ENCODE measurements around the gene CYP4F22.

Gene CYP4F22

DNA sequence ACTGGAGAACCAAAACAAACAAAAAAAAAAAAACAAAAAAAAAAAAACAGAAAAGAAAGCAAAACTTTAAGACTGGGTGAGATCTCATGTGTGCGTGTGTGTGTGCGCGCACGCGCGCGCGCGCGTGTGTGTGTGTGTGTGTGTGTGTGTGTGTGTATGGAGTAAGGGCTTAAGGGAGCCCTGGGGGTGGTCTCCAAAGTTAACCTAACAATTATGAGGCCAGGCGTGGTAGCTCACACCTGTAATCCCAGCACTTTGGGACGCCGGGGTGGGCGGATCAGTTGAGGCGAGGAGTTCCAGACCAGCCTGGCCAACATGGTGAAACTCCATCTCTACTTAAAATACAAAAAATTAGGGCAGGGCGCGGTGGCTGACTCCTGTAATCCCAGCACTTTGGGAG, 46.7 kb downstream of the CYP4F22 start:
- Histone ChIP-seq H3K27me3 (ENCODE audit: low read depth, low read length) (peaks cover 12% of the 10 kb centered on the region), H3K4me3 (ENCODE audit: low read length) (no peak overlapping the region), H3K36me3 (replicated peaks; ENCODE audit: low read depth, low read length) (no peaks in the 10 kb centered on the region), H3K4me2 (ENCODE audit: low read length) (no peak overlapping the region), H2AFZ (ENCODE audit: low read depth, low read length) (no peak overlapping the region), H3K79me2 (ENCODE audit: low read length) (no peaks in the 10 kb centered on the region), H3K9ac (ENCODE audit: low read length) (no peak overlapping the region), H3K4me1 (ENCODE audit: low read length) (peaks cover 12% of the 10 kb centered on the region), H3K9me3 (ENCODE audit: insufficient read depth, low read length) (no peaks in the 10 kb centered on the region), H4K20me1 (ENCODE audit: insufficient read depth, low read length) (no peaks in the 10 kb centered on the region), H3K27ac (ENCODE audit: low read length) (no peak overlapping the region)
- TF ChIP-seq, protein P1, sequence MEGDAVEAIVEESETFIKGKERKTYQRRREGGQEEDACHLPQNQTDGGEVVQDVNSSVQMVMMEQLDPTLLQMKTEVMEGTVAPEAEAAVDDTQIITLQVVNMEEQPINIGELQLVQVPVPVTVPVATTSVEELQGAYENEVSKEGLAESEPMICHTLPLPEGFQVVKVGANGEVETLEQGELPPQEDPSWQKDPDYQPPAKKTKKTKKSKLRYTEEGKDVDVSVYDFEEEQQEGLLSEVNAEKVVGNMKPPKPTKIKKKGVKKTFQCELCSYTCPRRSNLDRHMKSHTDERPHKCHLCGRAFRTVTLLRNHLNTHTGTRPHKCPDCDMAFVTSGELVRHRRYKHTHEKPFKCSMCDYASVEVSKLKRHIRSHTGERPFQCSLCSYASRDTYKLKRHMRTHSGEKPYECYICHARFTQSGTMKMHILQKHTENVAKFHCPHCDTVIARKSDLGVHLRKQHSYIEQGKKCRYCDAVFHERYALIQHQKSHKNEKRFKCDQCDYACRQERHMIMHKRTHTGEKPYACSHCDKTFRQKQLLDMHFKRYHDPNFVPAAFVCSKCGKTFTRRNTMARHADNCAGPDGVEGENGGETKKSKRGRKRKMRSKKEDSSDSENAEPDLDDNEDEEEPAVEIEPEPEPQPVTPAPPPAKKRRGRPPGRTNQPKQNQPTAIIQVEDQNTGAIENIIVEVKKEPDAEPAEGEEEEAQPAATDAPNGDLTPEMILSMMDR (IDR thresholded peaks at IDR 0.05; ENCODE audit: low read depth, low read length) = no peak
- TF ChIP-seq EZH2phosphoT487 (IDR thresholded peaks at IDR 0.05; ENCODE audit: low read depth) = no peak

DNA sequence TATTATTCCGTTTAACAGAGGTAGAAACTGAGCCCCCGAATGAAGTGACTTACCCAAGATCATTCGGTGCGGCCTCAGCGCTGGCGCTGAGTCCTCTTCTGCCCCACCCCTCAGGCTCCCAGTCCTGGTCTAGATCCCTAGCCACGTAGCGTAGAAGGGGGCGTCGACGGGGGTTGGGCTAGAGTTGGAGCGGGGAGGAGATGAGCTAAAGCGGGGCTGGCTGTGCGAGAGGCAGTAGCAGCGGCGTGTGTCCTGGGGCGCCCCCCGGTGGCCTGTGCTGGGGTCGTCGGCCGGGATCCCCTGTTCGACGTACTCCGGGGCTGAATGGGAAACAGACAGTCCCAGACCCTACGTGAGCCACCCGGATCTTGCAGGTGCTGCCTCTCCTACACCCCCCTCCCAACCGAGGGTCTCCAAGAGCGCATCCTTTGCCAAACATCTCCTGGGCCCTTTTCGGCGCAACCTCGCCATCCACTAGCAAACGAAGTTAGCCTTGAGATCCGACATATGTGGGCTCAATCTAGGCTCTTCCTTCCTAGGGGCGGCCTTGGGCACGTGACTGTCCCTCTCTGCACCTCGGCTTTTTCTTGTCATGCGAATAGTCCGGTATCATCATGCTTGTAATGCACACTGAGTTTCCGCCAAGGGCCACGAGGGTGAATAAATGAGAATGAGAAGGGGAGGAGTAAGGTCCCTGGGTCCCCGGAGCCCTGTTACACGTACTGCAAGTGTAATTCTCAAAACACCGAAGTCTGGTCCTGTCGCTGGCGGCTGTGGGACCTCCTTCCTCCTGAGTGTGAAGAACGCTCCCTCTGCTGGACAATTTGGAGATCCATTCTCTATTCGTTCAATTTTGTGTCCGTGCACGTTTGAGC, 47.7 kb downstream of the CYP4F22 start:
- H4K20me1 ChIP-seq (ENCODE audit: insufficient read depth, low read length) = no peaks in the 10 kb centered on the region
- no peaks in the 10 kb centered on the region for H3K79me2 ChIP-seq (ENCODE audit: low read length)
- peaks cover 12% of the 10 kb centered on the region for H3K4me1 ChIP-seq (ENCODE audit: low read length)
- no peak overlapping the region for H3K27ac ChIP-seq (ENCODE audit: low read length)
- peak overlapping the region; percentile 43; the same call in 1 of the 2 replicates for H3K9ac ChIP-seq (ENCODE audit: low read length)
- peak overlapping the region; percentile 98 for H3K4me2 ChIP-seq (ENCODE audit: low read length)
- H3K9me3 ChIP-seq (ENCODE audit: insufficient read depth, low read length) = no peaks in the 10 kb centered on the region
- peaks cover 12% of the 10 kb centered on the region for H3K27me3 ChIP-seq (ENCODE audit: low read depth, low read length)
- H3K36me3 ChIP-seq (replicated peaks; ENCODE audit: low read depth, low read length) = no peaks in the 10 kb centered on the region
- TF ChIP-seq, protein P1 (IDR thresholded peaks at IDR 0.05; ENCODE audit: low read depth, low read length) = peak; percentile 88
- no peak for TF ChIP-seq EZH2phosphoT487 (IDR thresholded peaks at IDR 0.05; ENCODE audit: low read depth)
- peak overlapping the region; percentile 90 for H2AFZ ChIP-seq (ENCODE audit: low read depth, low read length)
- H3K4me3 ChIP-seq (ENCODE audit: low read length) = peak overlapping the region; percentile 77

- Histone ChIP-seq H3K27ac (ENCODE audit: low read length) (no peak overlapping the region), H2AFZ (ENCODE audit: low read depth, low read length) (peak overlapping the region; percentile 90), H3K4me3 (ENCODE audit: low read length) (peak overlapping the region; percentile 77)
These were observed 48.4 kb downstream of the CYP4F22 start for GRCh38 chr19:15556634-15557181.

DNA sequence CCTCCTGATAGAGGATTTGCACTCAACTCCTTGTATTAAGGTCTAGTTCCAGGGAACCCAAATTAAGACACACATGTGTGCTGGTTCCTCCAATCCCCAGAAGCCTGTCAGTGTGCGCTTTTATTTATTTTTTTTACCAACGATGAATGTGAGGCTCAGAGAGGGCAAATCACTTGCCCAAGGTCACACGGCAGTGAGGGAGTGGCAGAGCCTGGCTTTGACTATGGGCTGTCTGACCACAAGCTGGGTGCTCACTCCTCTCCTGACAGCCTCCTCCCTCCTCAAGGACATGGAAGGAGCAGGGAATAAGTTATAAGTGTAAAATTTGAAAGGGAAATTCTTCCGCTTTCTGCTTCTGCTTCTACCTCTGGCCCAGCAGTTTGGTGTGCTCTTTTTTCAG, 48.9 kb downstream of the CYP4F22 start:
- H3K4me2 ChIP-seq (ENCODE audit: low read length) = no peak overlapping the region
- peaks cover 12% of the 10 kb centered on the region for H3K4me1 ChIP-seq (ENCODE audit: low read length)
- H3K4me3 ChIP-seq (ENCODE audit: low read length) = no peak overlapping the region
- no peak for TF ChIP-seq EZH2phosphoT487 (IDR thresholded peaks at IDR 0.05; ENCODE audit: low read depth)
- TF ChIP-seq, protein P1 (IDR thresholded peaks at IDR 0.05; ENCODE audit: low read depth, low read length) = no peak
- H2AFZ ChIP-seq (ENCODE audit: low read depth, low read length) = no peak overlapping the region; the same call in 1 of the 2 replicates
- no peaks in the 10 kb centered on the region for H3K9me3 ChIP-seq (ENCODE audit: insufficient read depth, low read length)
- no peak overlapping the region for H3K9ac ChIP-seq (ENCODE audit: low read length)
- H3K27me3 ChIP-seq (ENCODE audit: low read depth, low read length) = peaks cover 12% of the 10 kb centered on the region; the same call in 1 of the 2 replicates
- no peaks in the 10 kb centered on the region for H3K79me2 ChIP-seq (ENCODE audit: low read length)
- no peaks in the 10 kb centered on the region for H3K36me3 ChIP-seq (replicated peaks; ENCODE audit: low read depth, low read length)
- no peak overlapping the region for H3K27ac ChIP-seq (ENCODE audit: low read length)
- H4K20me1 ChIP-seq (ENCODE audit: insufficient read depth, low read length) = no peaks in the 10 kb centered on the region

More at GRCh38 chr19:15556634-15557181, 48.4 kb downstream of the CYP4F22 start:
- Histone ChIP-seq H3K4me2 (ENCODE audit: low read length) (peak overlapping the region; percentile 98), H3K9ac (ENCODE audit: low read length) (no peak overlapping the region), H3K27me3 (ENCODE audit: low read depth, low read length) (peaks cover 12% of the 10 kb centered on the region), H3K4me1 (ENCODE audit: low read length) (peaks cover 12% of the 10 kb centered on the region), H3K36me3 (replicated peaks; ENCODE audit: low read depth, low read length) (no peaks in the 10 kb centered on the region), H4K20me1 (ENCODE audit: insufficient read depth, low read length) (no peaks in the 10 kb centered on the region), H3K79me2 (ENCODE audit: low read length) (no peaks in the 10 kb centered on the region), H3K9me3 (ENCODE audit: insufficient read depth, low read length) (no peaks in the 10 kb centered on the region)
- no peak for TF ChIP-seq EZH2phosphoT487 (IDR thresholded peaks at IDR 0.05; ENCODE audit: low read depth)
- TF ChIP-seq, protein P1 (IDR thresholded peaks at IDR 0.05; ENCODE audit: low read depth, low read length) = no peak

All from OCI-LY3 (cell line).